ENCODE data around the gene MAD1L1.

- TF ChIP-seq GATA3 (IDR thresholded peaks at IDR 0.05; ENCODE audit: low read depth, low read length) (no peak), GATA2 (IDR thresholded peaks at IDR 0.05; ENCODE audit: low read depth, low read length) (no peak)
These were observed 68.9 kb downstream of the MAD1L1 start for GRCh38 chr7:2163600-2164555.
